Karpas-422 (cell line): ENCODE results near the gene NUDCD3. TPM values are rescaled to one million over a fixed set of nuclear protein-coding genes. Genes with fewer than 3 reads are reported as not detected.

Experiments
- DNase-seq: peaks from one replicate; pipeline ENCODE4 v3.0.0-alpha.2; 2015
- H2AFZ ChIP-seq: fragments of 200-600 bp; sonication (generic); 2 replicates; pipeline ENCODE4 v1.6.1; 2014; ENCODE audit warnings: antibody characterized with exemption, low read length, mixed read lengths
- H3K27ac ChIP-seq: fragments of 200-600 bp; sonication (generic); 2 replicates; pipeline ENCODE4 v1.5.1; 2014; ENCODE audit warnings: mild to moderate bottlenecking, low read length, moderate library complexity
- H3K27me3 ChIP-seq: fragments of 200-600 bp; sonication (generic); 2 replicates; pipeline ENCODE4 v1.6.1; 2014; ENCODE audit warnings: low read length, mixed read lengths
- H3K36me3 ChIP-seq: fragments of 200-600 bp; sonication (generic); 2 replicates; pipeline ENCODE4 v1.6.1; 2014; ENCODE audit warnings: low read length, mixed read lengths; ENCODE audit not compliant: insufficient read depth
- H3K4me1 ChIP-seq: fragments of 200-600 bp; sonication (generic); 2 replicates; pipeline ENCODE4 v1.6.1; 2014; ENCODE audit warnings: mild to moderate bottlenecking, low read length, mixed read lengths
- H3K4me2 ChIP-seq: fragments of 200-600 bp; sonication (generic); 2 replicates; pipeline ENCODE4 v1.6.1; 2014; ENCODE audit warnings: low read length, low read depth, mild to moderate bottlenecking; ENCODE audit not compliant: poor library complexity, severe bottlenecking
- H3K4me3 ChIP-seq: fragments of 200-600 bp; sonication (generic); 2 replicates; pipeline ENCODE4 v1.5.1; 2014; ENCODE audit warnings: mild to moderate bottlenecking, antibody characterized with exemption, low read length, mixed read lengths
- H3K79me2 ChIP-seq: fragments of 200-600 bp; sonication (generic); 2 replicates; pipeline ENCODE4 v1.6.1; 2014; ENCODE audit warnings: mild to moderate bottlenecking, low read length, mixed read lengths
- H3K9ac ChIP-seq: fragments of 200-600 bp; sonication (generic); 2 replicates; pipeline ENCODE4 v1.6.0; 2014; ENCODE audit warnings: low read length
- H3K9me2 ChIP-seq: fragments of 200-600 bp; sonication (generic), shearing (Covaris generic); replicated peaks from 2 replicates; pipeline ENCODE4 v1.6.0; 2014; ENCODE audit warnings: mild to moderate bottlenecking, low read length, moderate library complexity; ENCODE audit not compliant: insufficient read depth
- H3K9me3 ChIP-seq: fragments of 300-700, 200-600 bp; sonication (generic); 2 replicates; pipeline ENCODE4 v1.6.1; 2014; ENCODE audit warnings: low read length, mixed read lengths
- H4K20me1 ChIP-seq: fragments of 200-600 bp; sonication (generic); 2 replicates; pipeline ENCODE4 v1.6.1; 2014; ENCODE audit warnings: mild to moderate bottlenecking, antibody characterized with exemption, low read length, low read depth; ENCODE audit not compliant: insufficient read depth
- total RNA-seq: library from RNA; depleted of rRNA; stranded (reverse); fragments of >200 nt; shearing (Covaris generic); gene quantifications from 2 replicates; pipeline ENCODE4 v1.2.3, GENCODE V29; 2014; ENCODE audit warnings: low replicate concordance

The NUDCD3 gene
- total RNA-seq, 1 experiment from 2014 or later = 56.1 TPM

- Histone ChIP-seq H3K4me2 (no peak overlapping the region), H3K36me3 (peaks cover 55% of the 10 kb centered on the region), H3K27ac (no peak overlapping the region)
These were observed 12.5 kb downstream of the NUDCD3 start for GRCh38 chr7:44477938-44478337.

GRCh38 chr7:44477063-44477830 is 13.2 kb downstream of the NUDCD3 start:
- no peak overlapping the region for H3K4me2 ChIP-seq
- peaks cover 74% of the 10 kb centered on the region for H3K79me2 ChIP-seq
- no peak overlapping the region for H2AFZ ChIP-seq
- peaks cover 37% of the 10 kb centered on the region for H3K4me1 ChIP-seq
- no peak overlapping the region for H3K4me3 ChIP-seq
- no peak overlapping the region for H3K9ac ChIP-seq
- H3K36me3 ChIP-seq = peaks cover 55% of the 10 kb centered on the region
- DNase-seq = peak; percentile 87
- no peaks in the 10 kb centered on the region for H3K9me2 ChIP-seq
- no peak overlapping the region for H3K27ac ChIP-seq
- 0 out of 2 replicates have a peak, but pooled peaks cover 5% of the 10 kb centered on the region for H4K20me1 ChIP-seq
- H3K27me3 ChIP-seq = no peaks in the 10 kb centered on the region
- H3K9me3 ChIP-seq = no peaks in the 10 kb centered on the region

More at GRCh38 chr7:44477938-44478337, 12.5 kb downstream of the NUDCD3 start:
- Histone ChIP-seq H4K20me1 (0 out of 2 replicates have a peak, but pooled peaks cover 5% of the 10 kb centered on the region), H3K4me1 (peaks cover 37% of the 10 kb centered on the region), H3K9me3 (no peaks in the 10 kb centered on the region), H3K9ac (no peak overlapping the region), H3K4me3 (no peak overlapping the region), H3K9me2 (no peaks in the 10 kb centered on the region), H3K79me2 (peaks cover 74% of the 10 kb centered on the region), H3K27me3 (no peaks in the 10 kb centered on the region), H2AFZ (no peak overlapping the region)
- DNase-seq = no peak

- Histone ChIP-seq H3K9me3 (no peaks in the 10 kb centered on the region), H3K79me2 (peaks cover 74% of the 10 kb centered on the region), H3K9ac (peak overlapping the region; percentile 8; the same call in 1 of the 2 replicates), H4K20me1 (0 out of 2 replicates have a peak, but pooled peaks cover 5% of the 10 kb centered on the region), H3K27ac (no peak overlapping the region), H3K4me3 (no peak overlapping the region), H2AFZ (no peak overlapping the region), H3K27me3 (no peaks in the 10 kb centered on the region), H3K4me1 (peaks cover 37% of the 10 kb centered on the region), H3K9me2 (no peaks in the 10 kb centered on the region), H3K4me2 (no peak overlapping the region), H3K36me3 (peaks cover 52% of the 10 kb centered on the region)
- no peak for DNase-seq
These were observed 14.1 kb downstream of the NUDCD3 start for GRCh38 chr7:44476313-44476712.

GRCh38 chr7:44473295-44473694 is 17.2 kb downstream of the NUDCD3 start:
- Histone ChIP-seq H4K20me1 (0 out of 2 replicates have a peak, but pooled peaks cover 5% of the 10 kb centered on the region), H3K9me3 (no peaks in the 10 kb centered on the region), H3K4me1 (peaks cover 45% of the 10 kb centered on the region), H3K27me3 (no peaks in the 10 kb centered on the region), H3K9me2 (no peaks in the 10 kb centered on the region), H3K36me3 (peaks cover 33% of the 10 kb centered on the region; the same call in 1 of the 2 replicates), H3K4me2 (no peak overlapping the region), H2AFZ (no peak overlapping the region), H3K9ac (no peak overlapping the region), H3K79me2 (peaks cover 92% of the 10 kb centered on the region), H3K4me3 (no peak overlapping the region), H3K27ac (peak overlapping the region; percentile 22; the same call in 1 of the 2 replicates)
- DNase-seq = no peak

GRCh38 chr7:44472843-44473242 is 17.6 kb downstream of the NUDCD3 start:
- peaks cover 94% of the 10 kb centered on the region for H3K79me2 ChIP-seq

GRCh38 chr7:44471850-44472249 is 18.6 kb downstream of the NUDCD3 start:
- H3K4me1 ChIP-seq = peaks cover 47% of the 10 kb centered on the region
- peaks cover 29% of the 10 kb centered on the region; the same call in 1 of the 2 replicates for H3K36me3 ChIP-seq
- H3K27me3 ChIP-seq = no peaks in the 10 kb centered on the region
- H3K27ac ChIP-seq = no peak overlapping the region
- no peak overlapping the region for H3K4me3 ChIP-seq
- no peak overlapping the region for H3K9ac ChIP-seq
- no peak overlapping the region for H2AFZ ChIP-seq
- 0 out of 2 replicates have a peak, but pooled peaks cover under 1% of the 10 kb centered on the region for H4K20me1 ChIP-seq
- peaks cover 95% of the 10 kb centered on the region for H3K79me2 ChIP-seq
- no peak overlapping the region for H3K4me2 ChIP-seq
- DNase-seq = no peak
- no peaks in the 10 kb centered on the region for H3K9me3 ChIP-seq
- H3K9me2 ChIP-seq = no peaks in the 10 kb centered on the region

More at GRCh38 chr7:44472843-44473242, 17.6 kb downstream of the NUDCD3 start:
- peaks cover 45% of the 10 kb centered on the region for H3K4me1 ChIP-seq
- H3K9me3 ChIP-seq = no peaks in the 10 kb centered on the region
- no peaks in the 10 kb centered on the region for H3K27me3 ChIP-seq
- no peaks in the 10 kb centered on the region for H3K9me2 ChIP-seq
- no peak for DNase-seq
- no peak overlapping the region for H3K4me3 ChIP-seq
- 0 out of 2 replicates have a peak, but pooled peaks cover 5% of the 10 kb centered on the region for H4K20me1 ChIP-seq
- no peak overlapping the region for H2AFZ ChIP-seq
- no peak overlapping the region for H3K4me2 ChIP-seq
- H3K27ac ChIP-seq = no peak overlapping the region
- no peak overlapping the region for H3K9ac ChIP-seq
- H3K36me3 ChIP-seq = peaks cover 33% of the 10 kb centered on the region; the same call in 1 of the 2 replicates

- Histone ChIP-seq H3K27ac (no peak overlapping the region), H3K27me3 (no peaks in the 10 kb centered on the region), H3K79me2 (peaks cover 95% of the 10 kb centered on the region), H4K20me1 (no peaks in the 10 kb centered on the region), H3K9me3 (no peaks in the 10 kb centered on the region), H3K4me3 (no peak overlapping the region), H3K4me1 (peaks cover 47% of the 10 kb centered on the region), H3K4me2 (no peak overlapping the region), H2AFZ (no peak overlapping the region), H3K9ac (no peak overlapping the region), H3K36me3 (peaks cover 25% of the 10 kb centered on the region; the same call in 1 of the 2 replicates), H3K9me2 (no peaks in the 10 kb centered on the region)
- no peak for DNase-seq
These were observed 19.0 kb downstream of the NUDCD3 start for GRCh38 chr7:44471436-44471835.

GRCh38 chr7:44470628-44471245 is 19.7 kb downstream of the NUDCD3 start:
- Histone ChIP-seq H3K9me3 (no peaks in the 10 kb centered on the region), H3K27ac (no peak overlapping the region), H3K9ac (no peak overlapping the region), H3K4me2 (no peak overlapping the region), H3K79me2 (peaks cover 95% of the 10 kb centered on the region), H2AFZ (no peak overlapping the region), H4K20me1 (no peaks in the 10 kb centered on the region), H3K4me1 (peaks cover 47% of the 10 kb centered on the region), H3K36me3 (peaks cover 20% of the 10 kb centered on the region; the same call in 1 of the 2 replicates), H3K9me2 (no peaks in the 10 kb centered on the region), H3K27me3 (no peaks in the 10 kb centered on the region), H3K4me3 (no peak overlapping the region)
- no peak for DNase-seq
